HL-60/S4 treated with retinoic acid at 250 ng/mL for 4 days and 3 days (cell line): ENCODE measurements around the gene RAD23B.
"Not testable (repeated sequence)": the region's sequence is repeated elsewhere in the genome, so short reads cannot be mapped to it uniquely, and the experiment has no call there.

Experiments
- in situ Hi-C: fragments of 300-500 bp; cut with MboI; formaldehyde crosslinking; loops from 2 replicates; pipeline ENCODE4 v1.7.0; 2022; ENCODE audit warnings: low sequenced_read_pairs

RAD23B gene

GRCh38 chr9:107288701-107289100, 5.6 kb downstream of the RAD23B start:
- in situ Hi-C loops, result no loop called here

- in situ Hi-C loops, result no loop called here
These were observed 7.5 kb downstream of the RAD23B start for GRCh38 chr9:107290619-107291018.

GRCh38 chr9:107292821-107293542, 9.9 kb downstream of the RAD23B start:
- in situ Hi-C loops, result no loop called here

- in situ Hi-C loops, result no loop called here
These were observed 10.5 kb downstream of the RAD23B start for GRCh38 chr9:107293543-107294085.

GRCh38 chr9:107294756-107295155, 11.7 kb downstream of the RAD23B start:
- in situ Hi-C loops, result no loop called here

GRCh38 chr9:107295995-107296394, 12.9 kb downstream of the RAD23B start:
- in situ Hi-C loops, result no loop called here

- in situ Hi-C loops, result not testable (repeated sequence)
These were observed 13.5 kb downstream of the RAD23B start for GRCh38 chr9:107296592-107296991.

- in situ Hi-C loops, result no loop called here
These were observed 16.4 kb downstream of the RAD23B start for GRCh38 chr9:107299437-107299836.

- in situ Hi-C loops, result no loop called here
These were observed 23.2 kb downstream of the RAD23B start for GRCh38 chr9:107306308-107306707.

GRCh38 chr9:107307331-107307730, 24.3 kb downstream of the RAD23B start:
- in situ Hi-C loops, result no loop called here

- in situ Hi-C loops, result no loop called here
These were observed 25.4 kb downstream of the RAD23B start for GRCh38 chr9:107308461-107308860.

- in situ Hi-C loops, result no loop called here
These were observed 26.2 kb downstream of the RAD23B start for GRCh38 chr9:107309271-107309670.

- in situ Hi-C loops, result no loop called here
These were observed 29.4 kb downstream of the RAD23B start for GRCh38 chr9:107312376-107313050.

GRCh38 chr9:107313555-107314096, 30.5 kb downstream of the RAD23B start:
- in situ Hi-C loops, result no loop called here

- in situ Hi-C loops, result no loop called here
These were observed 31.7 kb downstream of the RAD23B start for GRCh38 chr9:107314763-107315162.

- in situ Hi-C loops, result no loop called here
These were observed 33.9 kb downstream of the RAD23B start for GRCh38 chr9:107316795-107317661.

- in situ Hi-C loops, result no loop called here
These were observed 39.6 kb downstream of the RAD23B start for GRCh38 chr9:107322643-107323042.

- in situ Hi-C loops, result no loop called here
These were observed 40.9 kb downstream of the RAD23B start for GRCh38 chr9:107323836-107324585.

GRCh38 chr9:107325842-107326241, 42.8 kb downstream of the RAD23B start:
- in situ Hi-C loops, result no loop called here

GRCh38 chr9:107328510-107328909, 45.4 kb downstream of the RAD23B start:
- in situ Hi-C loops, result no loop called here
